Measurements from ENCODE around the gene KIF21B. TPM values are rescaled to one million over a fixed set of nuclear protein-coding genes. Genes with fewer than 3 reads are reported as not detected.

The KIF21B gene
- total RNA-seq, 1 experiment from 2014 or later, result 0.60 TPM

DNA sequence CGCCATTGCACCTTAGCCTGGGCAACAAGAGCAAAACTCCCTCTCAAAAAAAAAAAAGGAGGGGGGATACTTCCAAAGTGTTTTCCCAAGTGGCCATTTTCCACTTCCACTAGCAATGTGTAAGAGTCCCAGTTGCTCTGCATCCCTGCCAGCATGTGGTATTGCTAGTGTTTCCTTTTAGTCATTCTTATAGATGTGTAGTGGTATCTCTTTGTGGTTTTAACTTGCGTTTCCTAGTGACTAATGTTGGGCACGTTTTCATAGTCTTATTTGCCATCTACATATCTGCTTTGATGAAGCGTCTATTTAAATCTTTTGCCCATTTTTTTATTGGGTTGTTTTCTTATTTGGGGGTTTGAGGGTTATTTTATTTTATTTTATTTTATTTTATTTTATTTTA lies 97.7 kb downstream of the KIF21B start:
- POLR2A ChIA-PET (ENCODE audit: low non-redundant PET), result no interaction called here
- intact Hi-C loops (cut with micrococcal nuclease; ENCODE audit: unreplicated experiment), result no loop called here
- no peak overlapping the region for H3K4me3 ChIP-seq (ENCODE audit: low read depth, low read length, poor library complexity, severe bottlenecking)
- no peak overlapping the region for H3K27ac ChIP-seq (ENCODE audit: low read depth, low read length, poor library complexity, severe bottlenecking)
- CTCF ChIA-PET, result interaction anchor here (0.6 kb wide), 1 partner anchor 28 kb away, joined by 13 read pairs; no protein-coding TSS in a partner anchor
- TF ChIP-seq, protein P1, sequence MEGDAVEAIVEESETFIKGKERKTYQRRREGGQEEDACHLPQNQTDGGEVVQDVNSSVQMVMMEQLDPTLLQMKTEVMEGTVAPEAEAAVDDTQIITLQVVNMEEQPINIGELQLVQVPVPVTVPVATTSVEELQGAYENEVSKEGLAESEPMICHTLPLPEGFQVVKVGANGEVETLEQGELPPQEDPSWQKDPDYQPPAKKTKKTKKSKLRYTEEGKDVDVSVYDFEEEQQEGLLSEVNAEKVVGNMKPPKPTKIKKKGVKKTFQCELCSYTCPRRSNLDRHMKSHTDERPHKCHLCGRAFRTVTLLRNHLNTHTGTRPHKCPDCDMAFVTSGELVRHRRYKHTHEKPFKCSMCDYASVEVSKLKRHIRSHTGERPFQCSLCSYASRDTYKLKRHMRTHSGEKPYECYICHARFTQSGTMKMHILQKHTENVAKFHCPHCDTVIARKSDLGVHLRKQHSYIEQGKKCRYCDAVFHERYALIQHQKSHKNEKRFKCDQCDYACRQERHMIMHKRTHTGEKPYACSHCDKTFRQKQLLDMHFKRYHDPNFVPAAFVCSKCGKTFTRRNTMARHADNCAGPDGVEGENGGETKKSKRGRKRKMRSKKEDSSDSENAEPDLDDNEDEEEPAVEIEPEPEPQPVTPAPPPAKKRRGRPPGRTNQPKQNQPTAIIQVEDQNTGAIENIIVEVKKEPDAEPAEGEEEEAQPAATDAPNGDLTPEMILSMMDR (conservative IDR thresholded peaks at IDR 0.05; ENCODE audit: low read depth, low read length), result no peak
- no peak for TF ChIP-seq EZH2 (IDR thresholded peaks at IDR 0.05; ENCODE audit: borderline replicate concordance, low read depth, low read length, poor library complexity, severe bottlenecking)
- H3K36me3 ChIP-seq (ENCODE audit: insufficient read depth, low read length, poor library complexity, severe bottlenecking), result no peaks in the 10 kb centered on the region
- H3K9me3 ChIP-seq (ENCODE audit: low read depth, low read length, poor library complexity, severe bottlenecking), result no peaks in the 10 kb centered on the region
- BruUV-seq (replicated peaks), result no TSS peak
- no peaks in the 10 kb centered on the region for H3K4me1 ChIP-seq (ENCODE audit: insufficient read depth, low read length, poor library complexity, severe bottlenecking)
- DNase-seq (ENCODE audit: low spot score), result no peak
- no peaks in the 10 kb centered on the region for H3K27me3 ChIP-seq (replicated peaks; ENCODE audit: insufficient read depth, low read depth, low read length, poor library complexity)

DNA sequence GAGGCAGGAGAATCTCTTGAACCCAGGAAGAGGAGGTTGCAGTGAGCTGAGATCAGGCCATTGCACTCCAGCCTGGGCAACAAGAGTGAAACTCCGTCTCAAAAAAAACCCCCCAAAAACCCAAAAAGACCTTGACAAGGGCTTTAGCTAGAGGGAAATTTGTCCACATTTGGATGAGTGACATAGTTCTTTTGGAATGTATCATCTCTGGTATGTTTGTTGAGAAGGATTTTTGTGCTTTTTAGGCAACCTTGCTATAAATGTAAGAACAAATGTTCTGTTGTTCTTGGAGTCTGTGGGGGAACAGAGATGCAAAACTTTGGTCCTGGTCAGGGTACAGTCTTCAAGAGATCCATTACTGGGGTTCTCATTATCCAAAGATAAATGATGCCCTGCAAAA lies 99.9 kb downstream of the KIF21B start:
- DNase-seq (ENCODE audit: low spot score), result no peak
- Histone ChIP-seq H3K36me3 (ENCODE audit: insufficient read depth, low read length, poor library complexity, severe bottlenecking) (no peaks in the 10 kb centered on the region), H3K4me1 (ENCODE audit: insufficient read depth, low read length, poor library complexity, severe bottlenecking) (no peaks in the 10 kb centered on the region), H3K9me3 (ENCODE audit: low read depth, low read length, poor library complexity, severe bottlenecking) (no peaks in the 10 kb centered on the region), H3K4me3 (ENCODE audit: low read depth, low read length, poor library complexity, severe bottlenecking) (no peak overlapping the region), H3K27ac (ENCODE audit: low read depth, low read length, poor library complexity, severe bottlenecking) (no peak overlapping the region), H3K27me3 (replicated peaks; ENCODE audit: insufficient read depth, low read depth, low read length, poor library complexity) (no peaks in the 10 kb centered on the region)
- TF ChIP-seq EZH2 (IDR thresholded peaks at IDR 0.05; ENCODE audit: borderline replicate concordance, low read depth, low read length, poor library complexity, severe bottlenecking), result no peak
- TF ChIP-seq, protein P1 (conservative IDR thresholded peaks at IDR 0.05; ENCODE audit: low read depth, low read length), result no peak
- ChIA-PET CTCF (no interaction called here), POLR2A (ENCODE audit: low non-redundant PET) (interaction anchor here (0.6 kb wide), 1 partner anchor 1087 kb away, joined by 4 read pairs; no protein-coding TSS in a partner anchor)
- intact Hi-C loops (cut with micrococcal nuclease; ENCODE audit: unreplicated experiment), result no loop called here
- BruUV-seq (replicated peaks), result no TSS peak

DNA sequence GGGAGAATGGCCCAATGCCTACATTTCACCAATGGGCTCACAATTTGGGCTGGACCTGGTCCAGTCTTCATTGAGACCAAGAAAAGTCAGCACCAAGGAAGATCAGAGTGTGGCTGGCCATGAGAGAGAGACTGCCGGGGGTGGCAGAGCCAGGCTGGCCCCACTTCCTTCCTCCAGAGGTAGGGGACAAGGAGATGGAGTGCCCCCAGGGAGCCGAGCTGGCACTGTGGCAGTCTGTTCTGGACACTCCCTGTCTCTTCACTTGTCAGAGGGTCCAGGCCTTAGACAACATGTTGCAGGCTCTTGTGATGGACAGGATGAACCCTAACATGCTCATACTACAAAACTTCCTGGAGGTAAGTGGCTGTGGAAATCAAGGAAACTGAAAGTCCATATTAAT lies 101.1 kb downstream of the KIF21B start:
- no peak for DNase-seq (ENCODE audit: low spot score)
- CTCF ChIA-PET, result no interaction called here
- BruUV-seq (replicated peaks), result no TSS peak
- Histone ChIP-seq H3K9me3 (ENCODE audit: low read depth, low read length, poor library complexity, severe bottlenecking) (no peaks in the 10 kb centered on the region), H3K36me3 (ENCODE audit: insufficient read depth, low read length, poor library complexity, severe bottlenecking) (no peaks in the 10 kb centered on the region), H3K4me3 (ENCODE audit: low read depth, low read length, poor library complexity, severe bottlenecking) (no peak overlapping the region), H3K4me1 (ENCODE audit: insufficient read depth, low read length, poor library complexity, severe bottlenecking) (no peaks in the 10 kb centered on the region), H3K27ac (ENCODE audit: low read depth, low read length, poor library complexity, severe bottlenecking) (no peak overlapping the region), H3K27me3 (replicated peaks; ENCODE audit: insufficient read depth, low read depth, low read length, poor library complexity) (no peaks in the 10 kb centered on the region)
- TF ChIP-seq EZH2 (IDR thresholded peaks at IDR 0.05; ENCODE audit: borderline replicate concordance, low read depth, low read length, poor library complexity, severe bottlenecking), result no peak
- TF ChIP-seq, protein P1 (conservative IDR thresholded peaks at IDR 0.05; ENCODE audit: low read depth, low read length), result no peak
- intact Hi-C loops (cut with micrococcal nuclease; ENCODE audit: unreplicated experiment), result no loop called here
- POLR2A ChIA-PET (ENCODE audit: low non-redundant PET), result no interaction called here

All from A673 (cell line).